Thymus (tissue), 11 donors: ENCODE measurements around the gene SYNGR1. TPM values are rescaled to one million over a fixed set of nuclear protein-coding genes. Genes with fewer than 3 reads are reported as not detected.
"Not testable (repeated sequence)": the region's sequence is repeated elsewhere in the genome, so short reads cannot be mapped to it uniquely, and the experiment has no call there.

ENCODE experiments used
- DNase-seq, 9 donors: peaks; one replicate each; pipeline ENCODE4 v3.0.0-alpha.2; 2013; ENCODE audit warnings: low spot score in 9 of 9, low read depth in 6 of 9, missing footprints in 1 of 9
- H3K27ac ChIP-seq, 2 donors: one replicate each; pipeline ENCODE4 v1.5.1; 2013; ENCODE audit warnings: control low read depth in 1 of 2, low read depth in 1 of 2, low read length in 1 of 2, mild to moderate bottlenecking in 1 of 2, moderate library complexity in 1 of 2
- H3K27me3 ChIP-seq, 2 donors: one replicate each; pipeline ENCODE4 v1.5.1; 2013; ENCODE audit warnings: low read length in 1 of 2; ENCODE audit not compliant: control insufficient read depth in 2 of 2, insufficient read depth in 1 of 2
- H3K36me3 ChIP-seq, 2 donors: one replicate each; pipeline ENCODE4 v1.5.1; 2013; ENCODE audit warnings: low read length in 1 of 2, mild to moderate bottlenecking in 1 of 2, moderate library complexity in 1 of 2; ENCODE audit not compliant: control insufficient read depth in 2 of 2, insufficient read depth in 2 of 2
- H3K4me1 ChIP-seq, 2 donors: one replicate each; pipeline ENCODE4 v1.5.1; 2013; ENCODE audit warnings: low read length in 2 of 2; ENCODE audit not compliant: control insufficient read depth in 2 of 2, insufficient read depth in 2 of 2
- H3K4me3 ChIP-seq, 2 donors: one replicate each; pipeline ENCODE4 v1.5.1; 2013; ENCODE audit warnings: low read length in 2 of 2, control low read depth in 1 of 2, mild to moderate bottlenecking in 1 of 2
- H3K9me3 ChIP-seq, 2 donors: one replicate each; pipeline ENCODE4 v1.5.1; 2013; ENCODE audit warnings: low read length in 1 of 2, mild to moderate bottlenecking in 1 of 2; ENCODE audit not compliant: control insufficient read depth in 2 of 2, insufficient read depth in 1 of 2
- WGBS: extraction: QIAGEN DNeasy Blood & Tissue Kit; methylation state at CpG from one replicate; pipeline ENCODE4 v1.1.7; 2013; 5-methylcytosine and 5-hydroxymethylcytosine counted together
- polyA plus RNA-seq: library from polyadenylated mRNA; stranded (reverse); fragments of 200-250 nt; gene quantifications from one replicate; pipeline ENCODE4 v1.2.3, GENCODE V29; 2013
- total RNA-seq: library from RNA; stranded (reverse); fragments of 120-200 nt; gene quantifications from one replicate; pipeline ENCODE4 v1.2.4, GENCODE V29; 2013
- donor health status: healthy.

The SYNGR1 gene
- total and polyA plus RNA-seq, 2 donors: 2.8 to 6.1 TPM

GRCh38 chr22:39353346-39353745, 3.6 kb downstream of the SYNGR1 start:
- WGBS: 96% methylated on average over 9 of the region's 9 CpGs
- Histone ChIP-seq H3K27ac (no peak overlapping the region), H3K36me3 (no peaks in the 10 kb centered on the region), H3K4me3 (no peak overlapping the region), H3K27me3 (peaks cover 5 to 28% of the 10 kb centered on the region in 2 donors), H3K9me3 (no peaks in the 10 kb centered on the region), H3K4me1 (peaks cover 14 to 29% of the 10 kb centered on the region in 2 donors)
- no peak for DNase-seq

GRCh38 chr22:39355080-39355479, 5.3 kb downstream of the SYNGR1 start:
- no peak for DNase-seq
- WGBS: 98% methylated on average over 12 of the region's 12 CpGs
- peaks cover 5 to 16% of the 10 kb centered on the region in 2 donors for H3K27me3 ChIP-seq
- H3K9me3 ChIP-seq: no peaks in the 10 kb centered on the region
- H3K36me3 ChIP-seq: no peaks in the 10 kb centered on the region
- H3K4me1 ChIP-seq: peaks cover 9 to 20% of the 10 kb centered on the region in 2 donors
- no peak overlapping the region for H3K4me3 ChIP-seq
- H3K27ac ChIP-seq: no peak overlapping the region

GRCh38 chr22:39355805-39356204, 6.0 kb downstream of the SYNGR1 start:
- WGBS: 94% methylated on average over 14 of the region's 14 CpGs

GRCh38 chr22:39356464-39356863, 6.7 kb downstream of the SYNGR1 start:
- H3K9me3 ChIP-seq: no peaks in the 10 kb centered on the region
- peak in 1 of 9 donors; percentile 29 for DNase-seq
- WGBS: 79% methylated on average over 5 of the region's 5 CpGs
- H3K27me3 ChIP-seq: peaks cover 2 to 3% of the 10 kb centered on the region in 2 donors
- H3K27ac ChIP-seq: no peak overlapping the region
- no peak overlapping the region for H3K4me3 ChIP-seq
- peaks cover 6 to 7% of the 10 kb centered on the region in 2 donors for H3K4me1 ChIP-seq
- no peaks in the 10 kb centered on the region for H3K36me3 ChIP-seq

More at GRCh38 chr22:39355805-39356204, 6.0 kb downstream of the SYNGR1 start:
- H3K4me1 ChIP-seq: peaks cover 8 to 13% of the 10 kb centered on the region in 2 donors
- H3K27me3 ChIP-seq, H3K36me3 ChIP-seq, H3K27ac ChIP-seq, DNase-seq, H3K4me3 ChIP-seq, H3K9me3 ChIP-seq: not testable (repeated sequence)

GRCh38 chr22:39357110-39358108, 7.6 kb downstream of the SYNGR1 start:
- 97% methylated on average over 50 of the region's 53 CpGs for WGBS

GRCh38 chr22:39358197-39358596, 8.4 kb downstream of the SYNGR1 start:
- 97% methylated on average over 14 of the region's 17 CpGs for WGBS
- DNase-seq, H3K9me3 ChIP-seq, H3K27me3 ChIP-seq, H3K36me3 ChIP-seq, H3K4me3 ChIP-seq, H3K27ac ChIP-seq, H3K4me1 ChIP-seq: not testable (repeated sequence)

More at GRCh38 chr22:39357110-39358108, 7.6 kb downstream of the SYNGR1 start:
- not testable (repeated sequence) for H3K4me3 ChIP-seq, H3K27ac ChIP-seq, H3K4me1 ChIP-seq, H3K36me3 ChIP-seq, H3K9me3 ChIP-seq, DNase-seq, H3K27me3 ChIP-seq

- Histone ChIP-seq H3K27ac (no peak overlapping the region), H3K4me1 (peaks cover 0 to 2% of the 10 kb centered on the region in 2 donors), H3K27me3 (no peaks in the 10 kb centered on the region), H3K4me3 (no peak overlapping the region), H3K36me3 (no peaks in the 10 kb centered on the region), H3K9me3 (no peaks in the 10 kb centered on the region)
- WGBS: 95% methylated on average over 9 of the region's 9 CpGs
- DNase-seq: no peak
These were observed 9.9 kb downstream of the SYNGR1 start for GRCh38 chr22:39359659-39360195.

GRCh38 chr22:39360242-39360641, 10.5 kb downstream of the SYNGR1 start:
- H3K27ac ChIP-seq: no peak overlapping the region
- no peak overlapping the region for H3K4me3 ChIP-seq
- no peaks in the 10 kb centered on the region for H3K27me3 ChIP-seq
- peaks cover 0 to 2% of the 10 kb centered on the region in 2 donors for H3K4me1 ChIP-seq
- 96% methylated on average over 18 of the region's 18 CpGs for WGBS
- H3K9me3 ChIP-seq: no peaks in the 10 kb centered on the region
- H3K36me3 ChIP-seq: no peaks in the 10 kb centered on the region
- DNase-seq: no peak
